ENCODE measurements around the gene MUC6. TPM values are rescaled to one million over a fixed set of nuclear protein-coding genes. Genes with fewer than 3 reads are reported as not detected.

MUC6 gene
- total RNA-seq, 1 donor, result under 0.01 TPM

- H3K4me3 ChIP-seq (ENCODE audit: low read length), result no peak overlapping the region
- no peaks in the 10 kb centered on the region for H3K9me3 ChIP-seq (ENCODE audit: low read depth, low read length)
- H3K4me1 ChIP-seq (ENCODE audit: insufficient read depth, low read length), result no peaks in the 10 kb centered on the region
- H3K27me3 ChIP-seq (ENCODE audit: insufficient read depth, low read length), result no peaks in the 10 kb centered on the region
Observed at GRCh38 chr11:1027483-1028290, 8.8 kb downstream of the MUC6 start.

- H3K27me3 ChIP-seq (ENCODE audit: insufficient read depth, low read length), result no peaks in the 10 kb centered on the region
- H3K4me1 ChIP-seq (ENCODE audit: insufficient read depth, low read length), result no peaks in the 10 kb centered on the region
- no peaks in the 10 kb centered on the region for H3K9me3 ChIP-seq (ENCODE audit: low read depth, low read length)
- H3K4me3 ChIP-seq (ENCODE audit: low read length), result no peak overlapping the region
Observed at GRCh38 chr11:1026641-1027482, 9.7 kb downstream of the MUC6 start.

- H3K4me1 ChIP-seq (ENCODE audit: insufficient read depth, low read length), result no peaks in the 10 kb centered on the region
- H3K27me3 ChIP-seq (ENCODE audit: insufficient read depth, low read length), result no peaks in the 10 kb centered on the region
- no peaks in the 10 kb centered on the region for H3K9me3 ChIP-seq (ENCODE audit: low read depth, low read length)
- no peak overlapping the region for H3K4me3 ChIP-seq (ENCODE audit: low read length)
Observed at GRCh38 chr11:1026163-1026450, 10.4 kb downstream of the MUC6 start.

GRCh38 chr11:1025410-1026162 is 10.9 kb downstream of the MUC6 start:
- no peaks in the 10 kb centered on the region for H3K9me3 ChIP-seq (ENCODE audit: low read depth, low read length)
- H3K4me1 ChIP-seq (ENCODE audit: insufficient read depth, low read length), result no peaks in the 10 kb centered on the region
- no peaks in the 10 kb centered on the region for H3K27me3 ChIP-seq (ENCODE audit: insufficient read depth, low read length)
- no peak overlapping the region for H3K4me3 ChIP-seq (ENCODE audit: low read length)

GRCh38 chr11:1024597-1025409 is 11.7 kb downstream of the MUC6 start:
- Histone ChIP-seq H3K9me3 (ENCODE audit: low read depth, low read length) (no peaks in the 10 kb centered on the region), H3K27me3 (ENCODE audit: insufficient read depth, low read length) (no peaks in the 10 kb centered on the region), H3K4me1 (ENCODE audit: insufficient read depth, low read length) (no peaks in the 10 kb centered on the region), H3K4me3 (ENCODE audit: low read length) (no peak overlapping the region)

GRCh38 chr11:1023811-1024596 is 12.5 kb downstream of the MUC6 start:
- H3K4me1 ChIP-seq (ENCODE audit: insufficient read depth, low read length), result no peaks in the 10 kb centered on the region
- H3K27me3 ChIP-seq (ENCODE audit: insufficient read depth, low read length), result no peaks in the 10 kb centered on the region
- no peaks in the 10 kb centered on the region for H3K9me3 ChIP-seq (ENCODE audit: low read depth, low read length)
- H3K4me3 ChIP-seq (ENCODE audit: low read length), result no peak overlapping the region

- H3K4me3 ChIP-seq (ENCODE audit: low read length), result no peak overlapping the region
- no peaks in the 10 kb centered on the region for H3K4me1 ChIP-seq (ENCODE audit: insufficient read depth, low read length)
- no peaks in the 10 kb centered on the region for H3K9me3 ChIP-seq (ENCODE audit: low read depth, low read length)
- H3K27me3 ChIP-seq (ENCODE audit: insufficient read depth, low read length), result no peaks in the 10 kb centered on the region
Observed at GRCh38 chr11:1022908-1023810, 13.4 kb downstream of the MUC6 start.

GRCh38 chr11:1022411-1022810 is 14.1 kb downstream of the MUC6 start:
- no peaks in the 10 kb centered on the region for H3K4me1 ChIP-seq (ENCODE audit: insufficient read depth, low read length)
- H3K4me3 ChIP-seq (ENCODE audit: low read length), result no peak overlapping the region
- H3K9me3 ChIP-seq (ENCODE audit: low read depth, low read length), result no peaks in the 10 kb centered on the region
- H3K27me3 ChIP-seq (ENCODE audit: insufficient read depth, low read length), result no peaks in the 10 kb centered on the region

DNA sequence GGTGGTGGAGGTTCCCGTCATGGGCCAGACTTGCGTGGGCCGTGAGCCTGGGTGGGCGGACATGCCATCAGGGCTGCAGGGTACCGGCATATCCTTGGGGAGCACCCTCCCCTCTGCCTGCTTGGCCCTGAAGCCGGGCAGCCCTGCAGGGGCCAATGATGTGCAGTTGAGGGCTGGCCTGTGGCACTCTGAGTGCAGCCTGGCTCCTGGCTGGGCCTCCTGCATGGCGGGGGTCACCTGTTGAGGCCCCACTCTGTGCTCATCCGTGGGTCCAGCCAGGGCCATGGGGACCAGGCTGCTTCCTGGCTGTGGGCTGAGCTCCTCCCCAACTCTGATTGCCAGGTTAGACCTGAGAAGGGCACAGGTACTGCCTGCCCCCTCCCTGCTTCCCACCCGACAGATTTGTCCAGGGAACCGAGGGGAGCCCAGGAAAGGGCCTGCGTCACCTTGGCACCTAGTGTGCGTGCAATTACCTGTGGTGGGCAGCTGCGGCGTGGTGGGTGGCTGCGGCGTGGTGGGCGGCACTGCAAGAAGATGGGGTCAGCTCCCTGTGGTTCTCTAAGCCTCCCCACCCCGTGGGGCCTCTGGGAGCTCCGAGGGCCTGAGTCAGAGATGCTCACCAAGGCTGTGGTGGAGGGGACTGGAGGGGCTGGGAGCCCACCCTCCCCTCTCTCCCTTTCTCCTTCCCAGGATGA is 16.2 kb downstream of the MUC6 start:
- no peaks in the 10 kb centered on the region for H3K4me1 ChIP-seq (ENCODE audit: insufficient read depth, low read length)
- H3K27me3 ChIP-seq (ENCODE audit: insufficient read depth, low read length), result no peaks in the 10 kb centered on the region
- no peak overlapping the region for H3K4me3 ChIP-seq (ENCODE audit: low read length)
- no peaks in the 10 kb centered on the region for H3K9me3 ChIP-seq (ENCODE audit: low read depth, low read length)

GRCh38 chr11:1019321-1019910 is 17.1 kb downstream of the MUC6 start:
- H3K9me3 ChIP-seq (ENCODE audit: low read depth, low read length), result no peaks in the 10 kb centered on the region
- H3K4me1 ChIP-seq (ENCODE audit: insufficient read depth, low read length), result no peaks in the 10 kb centered on the region
- H3K27me3 ChIP-seq (ENCODE audit: insufficient read depth, low read length), result no peaks in the 10 kb centered on the region
- H3K4me3 ChIP-seq (ENCODE audit: low read length), result no peak overlapping the region

DNA sequence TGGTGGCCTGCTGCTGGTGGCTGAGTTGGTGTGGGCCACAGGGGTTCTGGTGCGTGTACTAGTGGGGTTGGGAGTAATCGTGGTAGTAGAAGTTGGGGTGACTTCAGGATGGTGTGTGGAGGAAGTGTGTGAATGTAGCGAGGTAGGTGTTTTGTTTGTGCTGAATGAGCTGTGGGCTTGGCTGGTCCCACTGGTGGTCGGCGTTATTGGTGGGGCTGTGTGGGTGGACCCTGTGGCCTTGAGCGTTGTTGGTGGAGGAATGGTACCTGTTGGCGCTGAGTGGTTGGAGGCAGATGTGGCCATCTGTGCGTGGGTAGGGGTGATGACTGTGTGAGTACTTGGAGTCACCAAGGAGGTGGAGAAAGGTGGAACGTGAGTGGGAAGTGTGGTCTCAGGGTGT is 18.4 kb downstream of the MUC6 start:
- Histone ChIP-seq H3K4me3 (ENCODE audit: low read length) (no peak overlapping the region), H3K27me3 (ENCODE audit: insufficient read depth, low read length) (no peaks in the 10 kb centered on the region), H3K9me3 (ENCODE audit: low read depth, low read length) (no peaks in the 10 kb centered on the region), H3K4me1 (ENCODE audit: insufficient read depth, low read length) (no peaks in the 10 kb centered on the region)

- Histone ChIP-seq H3K4me1 (ENCODE audit: insufficient read depth, low read length) (no peaks in the 10 kb centered on the region), H3K27me3 (ENCODE audit: insufficient read depth, low read length) (no peaks in the 10 kb centered on the region), H3K9me3 (ENCODE audit: low read depth, low read length) (no peaks in the 10 kb centered on the region), H3K4me3 (ENCODE audit: low read length) (no peak overlapping the region)
Observed at GRCh38 chr11:1017269-1018005, 19.1 kb downstream of the MUC6 start.

Data from mononuclear cell (primary cell).